MM.1S (cell line): ENCODE measurements around the gene PPP1R12B.
"Not testable (repeated sequence)": the region's sequence is repeated elsewhere in the genome, so short reads cannot be mapped to it uniquely, and the experiment has no call there.

ENCODE experiments used
- DNase-seq: peaks from one replicate; pipeline ENCODE4 v3.0.0-alpha.2; 2015
- H2AFZ ChIP-seq: fragments of 300-600 bp; sonication (generic); 2 replicates; pipeline ENCODE4 v1.6.0; 2016; ENCODE audit warnings: antibody characterized with exemption, low read length
- H3F3A ChIP-seq: fragments of 300-600 bp; sonication (generic); 2 replicates; pipeline ENCODE4 v1.6.1; 2016; ENCODE audit warnings: mild to moderate bottlenecking, antibody characterized with exemption, low read length, moderate library complexity, mixed read lengths; ENCODE audit not compliant: insufficient read depth
- H3K27ac ChIP-seq: fragments of 300-600 bp; sonication (generic); 2 replicates; pipeline ENCODE4 v1.5.1; 2016; ENCODE audit warnings: mild to moderate bottlenecking, low read length
- H3K27me3 ChIP-seq: fragments of 300-600 bp; sonication (generic); replicated peaks from 2 replicates; pipeline ENCODE4 v1.6.0; 2016; ENCODE audit warnings: low read length; ENCODE audit not compliant: insufficient read depth
- H3K36me3 ChIP-seq: fragments of 300-600 bp; sonication (generic); replicated peaks from 2 replicates; pipeline ENCODE4 v1.6.1; 2016; ENCODE audit warnings: mild to moderate bottlenecking, low read length, mixed read lengths; ENCODE audit not compliant: insufficient read depth
- H3K4me1 ChIP-seq: fragments of 300-600 bp; sonication (generic); 2 replicates; pipeline ENCODE4 v1.6.1; 2016; ENCODE audit warnings: low read length, mixed read lengths
- H3K4me2 ChIP-seq: fragments of 300-600 bp; sonication (generic); 2 replicates; pipeline ENCODE4 v1.6.0; 2016; ENCODE audit warnings: low read depth, low read length
- H3K4me3 ChIP-seq: fragments of 300-600 bp; sonication (generic); 2 replicates; pipeline ENCODE4 v1.5.1; 2016; ENCODE audit warnings: low read length, mixed read lengths
- H3K79me2 ChIP-seq: fragments of 300-600 bp; sonication (generic); 2 replicates; pipeline ENCODE4 v1.6.1; 2016; ENCODE audit warnings: mixed run types, low read length, mixed read lengths
- H3K9ac ChIP-seq: fragments of 300-600 bp; sonication (generic); 2 replicates; pipeline ENCODE4 v1.6.1; 2016; ENCODE audit warnings: low read length, mixed read lengths
- H3K9me2 ChIP-seq: fragments of 300-600 bp; sonication (generic); replicated peaks from 2 replicates; pipeline ENCODE4 v1.6.1; 2016; ENCODE audit warnings: mild to moderate bottlenecking, low read length, mixed read lengths; ENCODE audit not compliant: insufficient read depth
- H3K9me3 ChIP-seq: fragments of 300-600 bp; sonication (generic); replicated peaks from 2 replicates; pipeline ENCODE4 v1.6.1; 2016; ENCODE audit warnings: mild to moderate bottlenecking, low read length, mixed read lengths; ENCODE audit not compliant: insufficient read depth
- H4K20me1 ChIP-seq: fragments of 300-600 bp; sonication (generic); 2 replicates; pipeline ENCODE4 v1.6.1; 2016; ENCODE audit warnings: mild to moderate bottlenecking, low read length, moderate library complexity, mixed read lengths; ENCODE audit not compliant: insufficient read depth
- EZH2 ChIP-seq: fragments of 300-600 bp; sonication (generic); optimal IDR thresholded peaks from 2 replicates; pipeline ENCODE3; 2017; ENCODE audit warnings: low read depth, mild to moderate bottlenecking, antibody characterized with exemption, low read length, mixed read lengths
- EZH2phosphoT487 ChIP-seq: fragments of 300-600 bp; sonication (generic); IDR thresholded peaks from 2 replicates; pipeline ENCODE4 v1.6.1; 2018; ENCODE audit warnings: antibody characterized with exemption, low read length
- TF ChIP-seq, protein P1 (sequence below): fragments of 300-600 bp; sonication (generic); IDR thresholded peaks from 2 replicates; pipeline ENCODE4 v1.5.1; 2016; ENCODE audit warnings: antibody characterized with exemption, low read length, mixed read lengths

Gene PPP1R12B

DNA sequence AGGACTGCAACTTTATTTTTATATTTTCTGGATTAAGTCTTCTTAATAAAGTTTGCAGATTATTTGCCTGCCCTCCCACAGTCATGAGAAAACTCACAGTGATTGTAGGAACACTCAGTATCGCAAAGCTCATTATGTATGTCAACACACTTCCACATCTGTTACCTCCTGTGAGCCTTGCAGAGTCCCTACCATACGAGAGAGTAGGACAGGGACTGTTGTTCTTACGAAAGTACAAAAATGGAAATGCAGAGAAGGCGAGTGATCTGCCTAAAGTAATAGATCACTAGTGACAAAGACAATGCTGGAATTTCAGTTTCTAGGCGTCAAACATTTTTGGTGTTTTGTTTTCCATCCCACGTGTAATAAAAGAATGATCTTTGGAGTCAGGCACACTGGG is 230.1 kb downstream of the PPP1R12B start:
- Histone ChIP-seq H3K36me3 (no peaks in the 10 kb centered on the region), H4K20me1 (no peaks in the 10 kb centered on the region), H2AFZ (no peak overlapping the region), H3K9me2 (no peaks in the 10 kb centered on the region), H3K27me3 (no peaks in the 10 kb centered on the region), H3K4me3 (no peak overlapping the region), H3F3A (no peaks in the 10 kb centered on the region), H3K9ac (no peak overlapping the region), H3K4me2 (no peak overlapping the region), H3K9me3 (no peaks in the 10 kb centered on the region), H3K4me1 (peaks cover 1% of the 10 kb centered on the region), H3K27ac (no peak overlapping the region), H3K79me2 (no peaks in the 10 kb centered on the region)
- DNase-seq, result no peak
- no peak for TF ChIP-seq EZH2phosphoT487
- no peak for TF ChIP-seq EZH2
- TF ChIP-seq, protein P1, sequence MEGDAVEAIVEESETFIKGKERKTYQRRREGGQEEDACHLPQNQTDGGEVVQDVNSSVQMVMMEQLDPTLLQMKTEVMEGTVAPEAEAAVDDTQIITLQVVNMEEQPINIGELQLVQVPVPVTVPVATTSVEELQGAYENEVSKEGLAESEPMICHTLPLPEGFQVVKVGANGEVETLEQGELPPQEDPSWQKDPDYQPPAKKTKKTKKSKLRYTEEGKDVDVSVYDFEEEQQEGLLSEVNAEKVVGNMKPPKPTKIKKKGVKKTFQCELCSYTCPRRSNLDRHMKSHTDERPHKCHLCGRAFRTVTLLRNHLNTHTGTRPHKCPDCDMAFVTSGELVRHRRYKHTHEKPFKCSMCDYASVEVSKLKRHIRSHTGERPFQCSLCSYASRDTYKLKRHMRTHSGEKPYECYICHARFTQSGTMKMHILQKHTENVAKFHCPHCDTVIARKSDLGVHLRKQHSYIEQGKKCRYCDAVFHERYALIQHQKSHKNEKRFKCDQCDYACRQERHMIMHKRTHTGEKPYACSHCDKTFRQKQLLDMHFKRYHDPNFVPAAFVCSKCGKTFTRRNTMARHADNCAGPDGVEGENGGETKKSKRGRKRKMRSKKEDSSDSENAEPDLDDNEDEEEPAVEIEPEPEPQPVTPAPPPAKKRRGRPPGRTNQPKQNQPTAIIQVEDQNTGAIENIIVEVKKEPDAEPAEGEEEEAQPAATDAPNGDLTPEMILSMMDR, result no peak

DNA sequence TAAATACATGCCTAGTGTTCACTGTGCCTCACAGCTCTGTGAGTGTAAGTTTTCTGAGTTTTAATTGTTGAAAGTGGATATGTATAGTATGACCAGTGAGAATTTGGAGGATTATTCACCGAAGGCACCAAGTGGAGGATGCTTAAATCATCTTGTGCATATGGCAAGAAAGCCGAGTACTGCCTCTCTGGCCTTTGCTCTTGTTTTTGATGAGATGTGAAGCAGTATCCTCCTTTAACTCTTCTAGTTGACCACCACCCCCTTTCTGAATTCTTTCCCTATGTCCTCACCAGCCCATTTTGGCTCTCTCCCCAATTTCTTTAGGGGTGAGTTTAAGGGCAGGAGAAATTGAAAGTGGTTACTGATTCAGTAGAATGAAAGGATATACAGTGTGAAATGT is 231.3 kb downstream of the PPP1R12B start:
- H3K4me1 ChIP-seq, result no peaks in the 10 kb centered on the region

DNA sequence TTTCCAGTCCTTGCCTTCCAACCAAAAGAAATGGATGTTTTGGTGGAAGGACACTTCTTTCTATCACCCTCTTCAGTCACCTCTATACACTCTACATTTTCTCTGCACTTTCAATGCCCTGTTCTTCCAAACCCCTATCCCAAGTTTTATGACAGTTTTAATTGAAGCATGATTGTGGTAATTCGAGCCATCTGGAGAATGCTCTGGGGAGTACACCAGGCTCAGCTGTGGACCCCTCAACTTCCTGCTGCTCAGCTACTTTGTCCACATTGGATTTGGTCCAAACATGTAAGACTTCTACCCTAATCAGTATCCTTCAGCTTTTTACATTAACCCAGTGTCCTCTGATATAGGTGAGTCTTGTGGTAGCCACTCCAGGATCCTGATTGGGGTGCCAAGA is 232.1 kb downstream of the PPP1R12B start:
- Histone ChIP-seq H3K4me2 (no peak overlapping the region), H3K9me2 (no peaks in the 10 kb centered on the region), H3K27me3 (no peaks in the 10 kb centered on the region), H3K4me1 (no peaks in the 10 kb centered on the region), H3F3A (no peaks in the 10 kb centered on the region), H3K9ac (no peak overlapping the region), H4K20me1 (no peaks in the 10 kb centered on the region), H3K9me3 (no peaks in the 10 kb centered on the region), H3K27ac (no peak overlapping the region), H3K4me3 (no peak overlapping the region), H3K36me3 (no peaks in the 10 kb centered on the region), H3K79me2 (no peaks in the 10 kb centered on the region), H2AFZ (no peak overlapping the region)
- TF ChIP-seq, protein P1, result no peak
- TF ChIP-seq EZH2 (no peak), EZH2phosphoT487 (no peak)
- no peak for DNase-seq

More for the DNA sequence above, 231.3 kb downstream of the PPP1R12B start:
- Histone ChIP-seq H3K27ac (no peak overlapping the region), H3K9me2 (no peaks in the 10 kb centered on the region), H3K9ac (no peak overlapping the region), H4K20me1 (no peaks in the 10 kb centered on the region), H3K79me2 (no peaks in the 10 kb centered on the region), H3K9me3 (no peaks in the 10 kb centered on the region), H3K36me3 (no peaks in the 10 kb centered on the region), H3K4me3 (no peak overlapping the region), H3F3A (no peaks in the 10 kb centered on the region), H3K27me3 (no peaks in the 10 kb centered on the region), H2AFZ (no peak overlapping the region), H3K4me2 (no peak overlapping the region)
- no peak for DNase-seq
- TF ChIP-seq, protein P1, result no peak
- TF ChIP-seq EZH2 (no peak), EZH2phosphoT487 (no peak)

DNA sequence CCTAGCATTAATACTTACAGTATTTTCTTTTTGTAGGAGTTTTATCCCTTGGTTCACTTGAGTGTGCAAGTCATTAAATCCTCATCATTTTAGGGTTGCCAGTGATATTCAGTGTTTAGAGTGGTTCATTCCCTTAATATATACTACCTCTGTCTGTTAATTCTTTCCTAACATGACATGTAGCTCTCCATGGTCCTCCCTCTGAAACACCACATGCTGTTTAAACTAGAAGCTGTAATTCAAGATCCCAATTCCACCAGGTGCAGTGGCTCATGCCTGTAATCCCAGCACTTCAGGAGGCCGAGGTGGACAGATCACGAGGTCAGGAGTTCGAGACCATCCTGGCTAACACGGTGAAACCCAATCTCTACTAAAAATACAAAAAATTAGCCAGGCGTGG is 233.9 kb downstream of the PPP1R12B start:
- not testable (repeated sequence) for H3F3A ChIP-seq, H3K27me3 ChIP-seq, H3K27ac ChIP-seq, H3K9ac ChIP-seq, H3K4me1 ChIP-seq, H3K9me3 ChIP-seq, H3K4me2 ChIP-seq, H3K4me3 ChIP-seq, H4K20me1 ChIP-seq, H3K36me3 ChIP-seq, H3K79me2 ChIP-seq, H3K9me2 ChIP-seq, H2AFZ ChIP-seq, DNase-seq
